Muscle layer of duodenum (tissue), 2 donors: ENCODE data around the gene KPNA4.

Experiments
- H3K27ac ChIP-seq: one replicate; pipeline ENCODE4 v1.7.0; 2013; ENCODE audit warnings: mild to moderate bottlenecking, low read length
- H3K27me3 ChIP-seq: one replicate; pipeline ENCODE4 v1.7.0; 2013; ENCODE audit warnings: low read depth, mild to moderate bottlenecking, control low read depth, low read length
- H3K36me3 ChIP-seq, 2 donors: one replicate each; pipeline ENCODE4 v1.7.0; 2013; ENCODE audit warnings: low read length in 2 of 2, control low read depth in 1 of 2, mild to moderate bottlenecking in 1 of 2; ENCODE audit not compliant: insufficient read depth in 2 of 2, control insufficient read depth in 1 of 2
- H3K4me1 ChIP-seq, 2 donors: one replicate each; pipeline ENCODE4 v1.7.0; 2013; ENCODE audit warnings: low read length in 2 of 2, mild to moderate bottlenecking in 2 of 2, control low read depth in 1 of 2, moderate library complexity in 1 of 2; ENCODE audit not compliant: insufficient read depth in 2 of 2, control insufficient read depth in 1 of 2
- H3K4me3 ChIP-seq, 2 donors: one replicate each; pipeline ENCODE4 v1.7.0; 2013; ENCODE audit warnings: low read length in 2 of 2, low read depth in 1 of 2, mild to moderate bottlenecking in 1 of 2
- H3K9me3 ChIP-seq, 2 donors: one replicate each; pipeline ENCODE4 v1.7.0; 2013; ENCODE audit warnings: low read length in 2 of 2, control low read depth in 1 of 2, mild to moderate bottlenecking in 1 of 2; ENCODE audit not compliant: control insufficient read depth in 1 of 2
- donor health status: healthy.

The KPNA4 gene

GRCh38 chr3:160569894-160570652, 4.7 kb upstream of the KPNA4 start:
- Histone ChIP-seq H3K27me3 (no peaks in the 10 kb centered on the region), H3K36me3 (peaks cover 0 to 8% of the 10 kb centered on the region in 2 donors), H3K27ac (no peak overlapping the region), H3K4me3 (no peak overlapping the region), H3K4me1 (peaks cover 0 to 4% of the 10 kb centered on the region in 2 donors), H3K9me3 (no peaks in the 10 kb centered on the region)

DNA sequence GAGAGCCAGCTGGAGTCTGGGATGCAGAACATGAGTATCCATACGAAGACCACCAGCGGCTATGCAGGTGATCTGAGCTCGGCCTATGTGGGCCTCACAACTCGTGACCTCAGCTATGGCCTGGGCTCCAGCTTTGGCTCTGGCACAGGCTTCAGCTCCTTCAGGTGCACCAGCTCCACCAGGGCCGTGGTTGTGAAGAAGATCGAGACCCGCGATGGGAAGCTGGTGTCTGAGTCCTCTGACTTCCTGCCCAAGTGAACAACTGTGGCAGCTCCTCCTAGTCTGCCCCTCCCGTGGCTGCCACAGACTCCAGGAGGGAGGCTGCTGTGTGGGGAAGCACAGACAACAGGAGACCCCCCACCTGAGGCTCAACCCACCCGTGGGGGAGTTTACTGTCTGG, 3.6 kb upstream of the KPNA4 start:
- Histone ChIP-seq H3K36me3 (peaks cover 0 to 8% of the 10 kb centered on the region in 2 donors), H3K4me1 (peaks cover 4% of the 10 kb centered on the region in 2 donors), H3K27me3 (no peaks in the 10 kb centered on the region), H3K27ac (no peak overlapping the region), H3K9me3 (no peaks in the 10 kb centered on the region), H3K4me3 (no peak overlapping the region)

GRCh38 chr3:160567774-160568173, 2.4 kb upstream of the KPNA4 start:
- peaks cover 0 to 8% of the 10 kb centered on the region in 2 donors for H3K36me3 ChIP-seq
- peaks cover 9 to 15% of the 10 kb centered on the region in 2 donors for H3K4me1 ChIP-seq
- H3K9me3 ChIP-seq, result no peaks in the 10 kb centered on the region
- no peak overlapping the region for H3K4me3 ChIP-seq
- no peak overlapping the region for H3K27ac ChIP-seq
- H3K27me3 ChIP-seq, result no peaks in the 10 kb centered on the region

DNA sequence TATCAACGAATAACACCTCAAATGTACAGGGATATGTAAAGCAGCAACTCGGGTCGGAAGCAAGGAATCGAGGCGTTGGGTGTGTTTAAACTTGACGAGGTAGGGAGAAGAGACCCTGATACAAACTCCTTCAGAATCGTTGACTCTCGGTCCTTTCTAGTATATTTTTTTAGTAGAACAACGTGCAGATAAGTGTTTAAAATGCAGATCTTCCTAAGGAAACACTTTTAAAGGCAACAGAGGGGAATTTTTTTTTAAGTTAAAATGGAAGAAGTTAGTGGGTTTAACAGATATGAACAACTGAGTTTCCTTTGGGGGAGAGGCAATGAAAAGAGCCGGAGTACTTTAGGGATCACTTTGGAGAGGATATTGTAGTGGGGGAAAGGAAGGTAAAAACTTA, 1.1 kb upstream of the KPNA4 start:
- Histone ChIP-seq H3K36me3 (peaks cover 0 to 8% of the 10 kb centered on the region in 2 donors), H3K4me1 (peaks cover 9 to 28% of the 10 kb centered on the region in 2 donors), H3K27ac (peak overlapping the region; percentile 96), H3K4me3 (peak overlapping the region; percentile 73 to 74), H3K9me3 (no peaks in the 10 kb centered on the region), H3K27me3 (no peaks in the 10 kb centered on the region)

DNA sequence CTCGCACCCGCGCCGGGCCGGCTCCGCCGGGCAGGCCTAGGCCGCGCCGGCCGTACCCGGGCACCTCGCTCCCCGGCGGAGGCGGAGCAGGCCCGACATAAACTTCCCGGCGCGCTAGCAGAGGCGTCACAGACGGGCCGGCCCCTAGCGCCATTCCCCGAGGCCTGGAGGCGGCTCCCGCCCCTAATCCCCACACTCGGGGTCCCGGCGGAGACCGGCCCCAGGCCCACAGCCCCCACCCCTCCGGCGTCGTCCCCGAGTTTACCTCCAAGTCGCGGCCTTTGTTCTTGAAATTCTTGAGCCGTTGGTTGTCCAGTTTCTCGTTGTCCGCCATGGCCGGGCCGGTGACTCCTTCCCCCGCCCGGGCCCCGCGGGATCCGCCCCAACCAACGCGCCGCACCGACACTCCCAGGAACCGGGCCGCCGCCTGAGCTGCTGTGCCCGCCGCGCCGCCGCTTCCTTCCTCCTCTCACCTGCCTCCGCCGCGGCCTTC, 376 bp downstream of the KPNA4 start:
- peaks cover 0 to 8% of the 10 kb centered on the region in 2 donors for H3K36me3 ChIP-seq
- H3K27ac ChIP-seq, result peak overlapping the region; percentile 57
- peak overlapping the region; percentile 49 to 78 for H3K4me3 ChIP-seq
- no peaks in the 10 kb centered on the region for H3K27me3 ChIP-seq
- peaks cover 9 to 40% of the 10 kb centered on the region in 2 donors for H3K4me1 ChIP-seq
- H3K9me3 ChIP-seq, result no peaks in the 10 kb centered on the region

- peak overlapping the region; percentile 65 to 78 for H3K4me3 ChIP-seq
- H3K9me3 ChIP-seq, result no peaks in the 10 kb centered on the region
- peak overlapping the region; percentile 83 for H3K27ac ChIP-seq
- peaks cover 9 to 46% of the 10 kb centered on the region in 2 donors for H3K4me1 ChIP-seq
- H3K36me3 ChIP-seq, result peaks cover 0 to 8% of the 10 kb centered on the region in 2 donors
- no peaks in the 10 kb centered on the region for H3K27me3 ChIP-seq
Observed at GRCh38 chr3:160564258-160564911, 986 bp downstream of the KPNA4 start.

DNA sequence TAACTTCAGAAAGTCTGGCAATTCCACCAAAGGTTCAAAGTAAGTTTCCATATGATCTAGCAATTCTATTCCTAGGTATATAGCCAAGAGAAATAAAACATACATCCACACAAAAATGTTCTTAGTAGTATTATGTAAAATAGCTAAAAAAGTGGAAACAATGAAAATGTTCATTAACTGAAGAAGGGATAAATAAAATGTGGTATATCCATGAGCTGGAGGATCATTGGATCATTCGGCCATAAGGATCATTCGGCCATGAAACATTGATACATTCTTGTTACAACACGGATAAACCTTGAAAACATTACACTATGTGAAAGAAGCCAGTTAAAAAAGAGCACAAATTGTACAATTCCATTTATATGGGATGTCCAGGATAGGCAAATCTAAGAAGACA, 2.4 kb downstream of the KPNA4 start:
- Histone ChIP-seq H3K4me1 (peaks cover 9 to 52% of the 10 kb centered on the region in 2 donors), H3K27ac (no peak overlapping the region), H3K27me3 (no peaks in the 10 kb centered on the region), H3K36me3 (peaks cover 0 to 8% of the 10 kb centered on the region in 2 donors), H3K9me3 (no peaks in the 10 kb centered on the region), H3K4me3 (peak overlapping the region; percentile 65 to 78)

DNA sequence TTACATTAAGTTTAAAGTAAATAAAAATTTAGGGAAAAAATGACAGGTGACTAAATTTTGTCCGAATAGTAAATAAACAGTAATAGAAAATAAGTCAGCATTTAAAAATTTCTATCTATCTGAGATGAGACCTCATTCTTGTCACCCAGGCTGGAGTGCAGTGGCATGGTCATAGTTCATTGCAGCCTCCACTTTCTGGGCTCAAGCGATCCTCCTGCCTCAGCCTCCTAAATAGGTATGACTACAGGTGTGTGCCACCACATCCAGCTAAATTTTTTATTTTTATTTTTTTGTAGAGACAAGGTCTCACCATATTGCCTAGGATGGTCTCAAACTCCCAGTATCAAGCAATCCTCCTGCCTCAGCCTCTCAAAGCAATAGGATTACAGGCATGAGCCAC, 7.8 kb downstream of the KPNA4 start:
- H3K4me1 ChIP-seq, result peaks cover 7 to 48% of the 10 kb centered on the region in 2 donors

GRCh38 chr3:160556141-160556540, 9.2 kb downstream of the KPNA4 start:
- no peaks in the 10 kb centered on the region for H3K27me3 ChIP-seq
- H3K4me3 ChIP-seq, result no peak overlapping the region
- H3K27ac ChIP-seq, result no peak overlapping the region
- H3K36me3 ChIP-seq, result no peaks in the 10 kb centered on the region
- no peaks in the 10 kb centered on the region for H3K9me3 ChIP-seq
- peaks cover 7 to 34% of the 10 kb centered on the region in 2 donors for H3K4me1 ChIP-seq

More for the DNA sequence above, 7.8 kb downstream of the KPNA4 start:
- no peaks in the 10 kb centered on the region for H3K27me3 ChIP-seq
- no peaks in the 10 kb centered on the region for H3K9me3 ChIP-seq
- H3K36me3 ChIP-seq, result no peaks in the 10 kb centered on the region
- H3K4me3 ChIP-seq, result no peak overlapping the region
- H3K27ac ChIP-seq, result no peak overlapping the region

DNA sequence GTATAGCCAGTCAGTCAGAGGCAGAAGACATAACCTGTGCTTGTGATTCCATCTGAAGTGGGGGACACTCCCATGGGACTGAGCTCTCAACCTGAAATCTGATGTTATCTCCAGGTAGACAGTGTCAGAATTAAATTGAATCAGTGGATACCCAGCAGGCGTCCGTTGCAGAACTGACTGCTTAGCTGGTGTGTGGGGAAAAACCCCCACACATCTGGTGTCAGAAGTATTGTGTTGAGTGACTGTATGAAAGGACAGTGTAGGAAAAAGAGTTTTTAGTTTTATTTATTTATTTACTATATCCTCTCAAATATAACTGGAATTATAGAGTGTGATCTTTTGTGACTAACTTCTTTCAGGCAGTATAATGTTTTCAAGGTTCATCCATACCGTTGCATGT, 10.4 kb downstream of the KPNA4 start:
- Histone ChIP-seq H3K4me3 (no peak overlapping the region), H3K27me3 (no peaks in the 10 kb centered on the region), H3K4me1 (peaks cover 7 to 24% of the 10 kb centered on the region in 2 donors), H3K27ac (no peak overlapping the region), H3K9me3 (no peaks in the 10 kb centered on the region), H3K36me3 (no peaks in the 10 kb centered on the region)

- no peaks in the 10 kb centered on the region for H3K36me3 ChIP-seq
- H3K27me3 ChIP-seq, result no peaks in the 10 kb centered on the region
- no peak overlapping the region for H3K27ac ChIP-seq
- peaks cover 7 to 15% of the 10 kb centered on the region in 2 donors for H3K4me1 ChIP-seq
- no peaks in the 10 kb centered on the region for H3K9me3 ChIP-seq
- H3K4me3 ChIP-seq, result no peak overlapping the region
Observed at GRCh38 chr3:160553827-160554226, 11.5 kb downstream of the KPNA4 start.
